Lung (tissue), 12 donors: ENCODE data around the gene PDCD7. TPM values are rescaled to one million over a fixed set of nuclear protein-coding genes. Genes with fewer than 3 reads are reported as not detected.

Experiments used
- ATAC-seq: fragments of 200-7000 bp; cut with Tn5 transposase; one replicate; pipeline ENCODE4 v1.9.1; 2020; ENCODE audit warnings: moderate number of reproducible peaks; ENCODE audit not compliant: insufficient read depth, low FRiP score
- DNase-seq, 3 donors: peaks; one replicate each; pipeline ENCODE4 v3.0.0-alpha.2; 2013 to 2017
- H3K27ac ChIP-seq, 2 donors: one replicate each; pipeline ENCODE4 v1.5.1; 2013; ENCODE audit warnings: mild to moderate bottlenecking in 2 of 2, moderate library complexity in 2 of 2, control low read depth in 1 of 2, inconsistent platforms in 1 of 2, low read depth in 1 of 2, low read length in 1 of 2
- H3K27me3 ChIP-seq, 3 donors: one replicate each; pipeline ENCODE4 v1.5.1; 2013; ENCODE audit warnings: low read length in 2 of 3; ENCODE audit not compliant: control insufficient read depth in 3 of 3, insufficient read depth in 3 of 3
- H3K36me3 ChIP-seq, 4 donors: one replicate each; pipeline ENCODE4 v1.5.1; 2013; ENCODE audit warnings: low read length in 4 of 4, mild to moderate bottlenecking in 1 of 4, moderate library complexity in 1 of 4; ENCODE audit not compliant: control insufficient read depth in 4 of 4, insufficient read depth in 4 of 4
- H3K4me1 ChIP-seq, 5 donors: one replicate each; pipeline ENCODE4 v1.5.1; 2013; ENCODE audit warnings: low read length in 5 of 5, mild to moderate bottlenecking in 2 of 5, moderate library complexity in 1 of 5; ENCODE audit not compliant: control insufficient read depth in 5 of 5, insufficient read depth in 5 of 5
- H3K4me3 ChIP-seq: one replicate; pipeline ENCODE4 v1.5.1; 2013; ENCODE audit warnings: mild to moderate bottlenecking, control low read depth, moderate library complexity
- H3K9ac ChIP-seq, 2 donors: one replicate each; pipeline ENCODE4 v1.5.1; 2013; ENCODE audit warnings: low read length in 2 of 2, control low read depth in 1 of 2; ENCODE audit not compliant: insufficient read depth in 1 of 2
- H3K9me3 ChIP-seq, 4 donors: one replicate each; pipeline ENCODE4 v1.5.1; 2013; ENCODE audit warnings: low read length in 3 of 4, mild to moderate bottlenecking in 1 of 4, moderate library complexity in 1 of 4; ENCODE audit not compliant: control insufficient read depth in 4 of 4, insufficient read depth in 3 of 4
- CTCF ChIP-seq: IDR thresholded peaks from 2 replicates; pipeline ENCODE4 v1.5.1; 2012; ENCODE audit warnings: mild to moderate bottlenecking; ENCODE audit errors: control extremely low read depth, extremely low read depth
- WGBS, 2 donors: extraction: QIAGEN DNeasy Blood & Tissue Kit; methylation state at CpG; one replicate each; pipeline ENCODE4 v1.1.7; 2013; 5-methylcytosine and 5-hydroxymethylcytosine counted together
- polyA plus RNA-seq, 2 donors: library from polyadenylated mRNA; stranded (reverse); fragments of 200-250 nt; gene quantifications; one replicate each; pipeline ENCODE4 v1.2.1, GENCODE V29; 2013
- total RNA-seq, 2 donors: library from RNA; depleted of rRNA in 1 of 2; stranded (reverse); fragments of >200 nt in 1 of 2; gene quantifications; one replicate each; pipeline ENCODE4 v1.2.1, GENCODE V29; 2014 to 2021
- donor health status: control.
- donor health status: control.
- donor health status: Bipolar disorder and iron deficiency.
- donor health status: healthy.
- donor health status: DM: yes; HTN: yes; CAD: no.

PDCD7 gene
- total and polyA plus RNA-seq, 4 donors = 8.8 to 21.7 (median 14.1) TPM

GRCh38 chr15:65115542-65115941 is 18.1 kb downstream of the PDCD7 start:
- no peak for TF ChIP-seq CTCF
- ATAC-seq (no peak), DNase-seq (no peak)
- H3K4me3 ChIP-seq = no peak overlapping the region
- H3K27me3 ChIP-seq = no peaks in the 10 kb centered on the region
- H3K27ac ChIP-seq = no peak overlapping the region
- H3K9ac ChIP-seq = no peak overlapping the region
- H3K4me1 ChIP-seq = no peaks in the 10 kb centered on the region
- peaks cover 18 to 38% (median 23%) of the 10 kb centered on the region in 4 donors for H3K36me3 ChIP-seq
- no peaks in the 10 kb centered on the region for H3K9me3 ChIP-seq
- 86 to 93% methylated on average over 5 of the region's 5 CpGs for WGBS, 2 donors

GRCh38 chr15:65115086-65115485 is 18.5 kb downstream of the PDCD7 start, which contains the start of gene UBAP1L:
Gene UBAP1L, minus strand, starts transcription at chr15:65115200. Its CDS starts 8,985 bp downstream, at chr15:65106215.
- no peak for ATAC-seq
- Histone ChIP-seq H3K9ac (no peak within 1 kb of the TSS), H3K36me3 (peaks cover 15 to 38% (median 23%) of the 10 kb centered on the region in 4 donors), H3K9me3 (no peaks in the 10 kb centered on the region), H3K27me3 (no peaks in the 10 kb centered on the region), H3K4me1 (no peaks in the 10 kb centered on the region), H3K4me3 (no peak within 1 kb of the TSS), H3K27ac (no peak within 1 kb of the TSS)
- 94 to 96% methylated on average over 2 of the region's 2 CpGs for WGBS, 2 donors
- no peak for DNase-seq
- no peak for TF ChIP-seq CTCF

DNA sequence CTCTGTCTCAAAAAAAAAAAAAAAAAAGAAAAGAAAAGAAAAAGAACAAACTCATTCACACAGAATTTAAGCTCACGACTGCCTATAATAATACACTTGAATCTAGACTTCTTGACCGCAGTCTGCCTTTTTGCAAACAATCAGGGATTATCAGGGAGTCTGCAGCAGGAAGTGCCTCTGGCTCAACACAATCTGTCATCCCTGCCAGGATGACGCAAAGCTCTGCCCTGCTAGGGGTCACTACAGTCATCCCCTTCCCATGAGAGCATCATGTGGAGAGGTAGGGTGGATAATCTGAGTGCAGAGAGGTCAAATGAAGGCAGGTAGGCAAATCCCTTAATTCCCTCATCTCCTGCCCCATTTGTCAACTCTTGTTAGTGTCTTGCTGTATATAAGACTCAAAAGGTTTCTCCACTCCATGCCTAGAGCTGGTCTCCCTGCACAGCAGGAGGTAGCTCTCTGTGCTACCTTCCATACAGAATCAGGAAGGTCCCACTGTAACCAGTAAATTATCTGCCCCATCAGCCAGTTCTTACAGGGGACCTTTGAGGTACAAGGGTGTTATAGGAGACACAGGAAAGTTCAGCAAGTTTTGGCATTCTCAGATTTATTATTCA is 22.8 kb downstream of the PDCD7 start:
- Histone ChIP-seq H3K27ac (no peak overlapping the region), H3K9ac (no peak overlapping the region), H3K27me3 (no peaks in the 10 kb centered on the region), H3K36me3 (peaks cover 2 to 20% (median 8%) of the 10 kb centered on the region in 4 donors), H3K4me3 (no peak overlapping the region), H3K9me3 (no peaks in the 10 kb centered on the region), H3K4me1 (no peaks in the 10 kb centered on the region)
- peak in 2 of 3 donors; percentile 18 to 44 for DNase-seq
- TF ChIP-seq CTCF = no peak
- WGBS, 2 donors = 57 to 63% methylated on average over 3 of the region's 3 CpGs
- no peak for ATAC-seq
